Smooth muscle cell (in vitro differentiated cells): ENCODE results near the gene POTEH. TPM values are rescaled to one million over a fixed set of nuclear protein-coding genes. Genes with fewer than 3 reads are reported as not detected.
"Not testable (repeated sequence)": the region's sequence is repeated elsewhere in the genome, so short reads cannot be mapped to it uniquely, and the experiment has no call there.

Experiments used
- DNase-seq: peaks from one replicate; lab custom pipeline; 2025; ENCODE audit not compliant: unreplicated experiment; lab: John Stamatoyannopoulos, UW
- H2AFZ ChIP-seq: fragments of 200-600 bp; sonication (generic); 2 replicates; pipeline ENCODE4 v1.6.0; 2016; ENCODE audit warnings: antibody characterized with exemption, low read depth, mild to moderate bottlenecking
- H3F3A ChIP-seq: fragments of 200-600 bp; sonication (generic); 2 replicates; pipeline ENCODE4 v1.6.0; 2017; ENCODE audit warnings: antibody characterized with exemption, low read depth
- H3K27ac ChIP-seq: fragments of 200-600 bp; sonication (generic); 2 replicates; pipeline ENCODE4 v1.5.1; 2016; ENCODE audit warnings: low read depth, mild to moderate bottlenecking
- H3K27me3 ChIP-seq: fragments of 200-600 bp; sonication (generic); 2 replicates; pipeline ENCODE4 v1.6.1; 2016; ENCODE audit warnings: low read depth, mild to moderate bottlenecking
- H3K36me3 ChIP-seq: fragments of 200-600 bp; sonication (generic); 2 replicates; pipeline ENCODE4 v1.5.1; 2016; ENCODE audit warnings: low read depth
- H3K4me1 ChIP-seq: fragments of 200-600 bp; sonication (generic); 2 replicates; pipeline ENCODE4 v1.5.1; 2016; ENCODE audit warnings: low read depth
- H3K4me2 ChIP-seq: fragments of 200-600 bp; sonication (generic); 2 replicates; pipeline ENCODE4 v1.6.0; 2016; ENCODE audit warnings: mild to moderate bottlenecking
- H3K4me3 ChIP-seq: fragments of 200-600 bp; sonication (generic); 2 replicates; pipeline ENCODE4 v1.5.1; 2016; ENCODE audit warnings: mild to moderate bottlenecking
- H3K79me2 ChIP-seq: fragments of 200-600 bp; sonication (generic); 2 replicates; pipeline ENCODE4 v1.6.0; 2016; ENCODE audit warnings: low read depth, mild to moderate bottlenecking
- H3K9ac ChIP-seq: fragments of 200-600 bp; sonication (generic); 2 replicates; pipeline ENCODE4 v1.6.0; 2016; ENCODE audit warnings: low read depth
- H3K9me3 ChIP-seq: fragments of 200-600 bp; sonication (generic); replicated peaks from 2 replicates; pipeline ENCODE4 v1.5.1; 2016; ENCODE audit warnings: low read depth
- H4K20me1 ChIP-seq: fragments of 200-600 bp; sonication (generic); 2 replicates; pipeline ENCODE4 v1.6.0; 2016; ENCODE audit warnings: low read depth
- WGBS: methylation state at CpG from one replicate; pipeline ENCODE4 v1.1.7; 2016; ENCODE audit warnings: low lambda C conversion rate; 5-methylcytosine and 5-hydroxymethylcytosine counted together
- polyA plus RNA-seq: library from polyadenylated mRNA; unstranded; fragments of >200 nt; fragmentation: Nextera tagmentation; extraction: Ambion mirVana; gene quantifications from 2 replicates; pipeline ENCODE4 v1.2.1, GENCODE V29; 2016
- small RNA-seq: library from RNA; depleted of rRNA; stranded (forward); fragments of <200 nt; gene quantifications from one replicate; pipeline ENCODE3, GENCODE V24; 2014
- total RNA-seq: library from RNA; depleted of rRNA; stranded (reverse); fragments of >200 nt; gene quantifications from 2 replicates; pipeline ENCODE4 v1.2.3, GENCODE V29; 2014

POTEH gene
- total and polyA plus RNA-seq, 2 experiments from 2014 or later: not detected

- H3K27ac ChIP-seq, H3K79me2 ChIP-seq, H3K4me1 ChIP-seq, H3K27me3 ChIP-seq, DNase-seq, H4K20me1 ChIP-seq, H3K9ac ChIP-seq, H3K4me3 ChIP-seq, H3K9me3 ChIP-seq, H3F3A ChIP-seq, H3K4me2 ChIP-seq, H3K36me3 ChIP-seq, H2AFZ ChIP-seq: not testable (repeated sequence)
- WGBS: 89% methylated on average over 41 of the region's 41 CpGs
These were observed 59.5 kb downstream of the POTEH start for GRCh38 chr22:15749181-15749970.

GRCh38 chr22:15759443-15760097 lies 69.7 kb downstream of the POTEH start:
- not testable (repeated sequence) for H3K4me3 ChIP-seq, H3K4me2 ChIP-seq, H3K27ac ChIP-seq, DNase-seq, H2AFZ ChIP-seq, H3K79me2 ChIP-seq, H4K20me1 ChIP-seq, H3K4me1 ChIP-seq, H3K9me3 ChIP-seq, H3F3A ChIP-seq, H3K36me3 ChIP-seq, H3K27me3 ChIP-seq, H3K9ac ChIP-seq
- WGBS: 87% methylated on average over 8 of the region's 28 CpGs

- WGBS: 88% methylated on average over 22 of the region's 44 CpGs
- not testable (repeated sequence) for H3K27ac ChIP-seq, H4K20me1 ChIP-seq, H3K4me1 ChIP-seq, H3K9me3 ChIP-seq, H3K79me2 ChIP-seq, H3F3A ChIP-seq, H3K36me3 ChIP-seq, H2AFZ ChIP-seq, H3K4me2 ChIP-seq, DNase-seq, H3K4me3 ChIP-seq, H3K27me3 ChIP-seq, H3K9ac ChIP-seq
These were observed 70.7 kb downstream of the POTEH start for GRCh38 chr22:15760388-15761150.

- not testable (repeated sequence) for H3K4me3 ChIP-seq, H3K9me3 ChIP-seq, H3K4me1 ChIP-seq, H3K36me3 ChIP-seq, DNase-seq, H4K20me1 ChIP-seq, H2AFZ ChIP-seq, H3F3A ChIP-seq, H3K9ac ChIP-seq, H3K27ac ChIP-seq, H3K79me2 ChIP-seq, H3K27me3 ChIP-seq, H3K4me2 ChIP-seq
- 92% methylated on average over 24 of the region's 30 CpGs for WGBS
These were observed 71.4 kb downstream of the POTEH start for GRCh38 chr22:15761151-15761777.

- H3K4me2 ChIP-seq, H3K27me3 ChIP-seq, H2AFZ ChIP-seq, H3F3A ChIP-seq, H4K20me1 ChIP-seq, H3K4me3 ChIP-seq, H3K36me3 ChIP-seq, H3K27ac ChIP-seq, DNase-seq, H3K9ac ChIP-seq, H3K9me3 ChIP-seq, H3K79me2 ChIP-seq, H3K4me1 ChIP-seq: not testable (repeated sequence)
- WGBS: no CpG with 5 or more reads among the region's 1 CpG
These were observed 73.7 kb downstream of the POTEH start for GRCh38 chr22:15763559-15763958.

Small RNA genes lying within 50 kb of the gene (small RNA-seq; reads per million reads assigned to genes)
- gene RNU6-816P: not detected

Other genes starting within 250 kb of the POTEH start
- gene OR11H1, start 161.8 kb upstream of the POTEH start, total RNA-seq: not detected in 2 replicates
- gene OR11H1, start 161.8 kb upstream of the POTEH start, polyA plus RNA-seq: not detected in 2 replicates